Measurements from ENCODE around the gene LDHAL6B. TPM values are rescaled to one million over a fixed set of nuclear protein-coding genes. Genes with fewer than 3 reads are reported as not detected.

The LDHAL6B gene
- total and polyA plus RNA-seq, 7 donors: not detected

GRCh38 chr15:59237924-59238331, 31.3 kb downstream of the LDHAL6B start:
- peaks cover 0 to 3% (median under 1%) of the 10 kb centered on the region in 4 donors for H3K4me1 ChIP-seq
- H3K36me3 ChIP-seq: no peaks in the 10 kb centered on the region
- DNase-seq: no peak
- no peaks in the 10 kb centered on the region for H3K9me3 ChIP-seq
- TF ChIP-seq EP300 (IDR thresholded peaks at IDR 0.05) (no peak), POLR2A (IDR thresholded peaks at IDR 0.05) (no peak), POLR2AphosphoS5 (IDR thresholded peaks at IDR 0.05) (no peak)
- TF ChIP-seq, protein P1, sequence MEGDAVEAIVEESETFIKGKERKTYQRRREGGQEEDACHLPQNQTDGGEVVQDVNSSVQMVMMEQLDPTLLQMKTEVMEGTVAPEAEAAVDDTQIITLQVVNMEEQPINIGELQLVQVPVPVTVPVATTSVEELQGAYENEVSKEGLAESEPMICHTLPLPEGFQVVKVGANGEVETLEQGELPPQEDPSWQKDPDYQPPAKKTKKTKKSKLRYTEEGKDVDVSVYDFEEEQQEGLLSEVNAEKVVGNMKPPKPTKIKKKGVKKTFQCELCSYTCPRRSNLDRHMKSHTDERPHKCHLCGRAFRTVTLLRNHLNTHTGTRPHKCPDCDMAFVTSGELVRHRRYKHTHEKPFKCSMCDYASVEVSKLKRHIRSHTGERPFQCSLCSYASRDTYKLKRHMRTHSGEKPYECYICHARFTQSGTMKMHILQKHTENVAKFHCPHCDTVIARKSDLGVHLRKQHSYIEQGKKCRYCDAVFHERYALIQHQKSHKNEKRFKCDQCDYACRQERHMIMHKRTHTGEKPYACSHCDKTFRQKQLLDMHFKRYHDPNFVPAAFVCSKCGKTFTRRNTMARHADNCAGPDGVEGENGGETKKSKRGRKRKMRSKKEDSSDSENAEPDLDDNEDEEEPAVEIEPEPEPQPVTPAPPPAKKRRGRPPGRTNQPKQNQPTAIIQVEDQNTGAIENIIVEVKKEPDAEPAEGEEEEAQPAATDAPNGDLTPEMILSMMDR (IDR thresholded peaks at IDR 0.05): no peak
- H3K27me3 ChIP-seq: no peaks in the 10 kb centered on the region
- H3K4me3 ChIP-seq: no peak overlapping the region
- 66 to 82% methylated on average over 5 of the region's 5 CpGs for WGBS, 2 donors
- intact Hi-C loops (cut with DNase I): no loop called here
- no peak overlapping the region for H3K27ac ChIP-seq

DNA sequence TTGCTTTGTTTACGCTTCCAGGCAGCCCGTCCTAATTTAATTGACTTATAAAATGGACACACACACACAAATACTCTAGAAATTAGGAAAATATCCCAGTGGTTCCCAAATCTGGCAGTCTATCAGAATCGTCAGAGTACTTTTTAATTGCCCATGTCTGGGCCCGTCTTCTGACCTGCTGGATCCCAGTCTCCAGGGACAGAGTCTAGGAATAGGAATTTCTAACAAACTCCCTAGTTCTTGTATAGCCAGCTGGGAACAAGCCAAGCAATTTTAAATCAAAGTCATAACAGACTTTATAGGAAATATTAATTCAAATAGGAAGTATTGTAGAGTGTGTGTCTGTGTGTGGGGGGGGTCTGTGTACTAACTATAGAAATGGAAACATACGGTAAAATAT, 33.4 kb downstream of the LDHAL6B start:
- no peak overlapping the region for H3K4me3 ChIP-seq
- TF ChIP-seq POLR2AphosphoS5 (IDR thresholded peaks at IDR 0.05) (no peak), EP300 (IDR thresholded peaks at IDR 0.05) (no peak), POLR2A (IDR thresholded peaks at IDR 0.05) (no peak)
- TF ChIP-seq, protein P1 (IDR thresholded peaks at IDR 0.05): no peak
- no peak for DNase-seq
- no peaks in the 10 kb centered on the region for H3K36me3 ChIP-seq
- H3K27me3 ChIP-seq: no peaks in the 10 kb centered on the region
- intact Hi-C loops (cut with DNase I): no loop called here
- WGBS, 2 donors: 67 to 70% methylated on average over 5 of the region's 5 CpGs
- peaks cover 0 to 3% (median 0%) of the 10 kb centered on the region in 4 donors for H3K4me1 ChIP-seq
- H3K9me3 ChIP-seq: no peaks in the 10 kb centered on the region
- H3K27ac ChIP-seq: no peak overlapping the region

DNA sequence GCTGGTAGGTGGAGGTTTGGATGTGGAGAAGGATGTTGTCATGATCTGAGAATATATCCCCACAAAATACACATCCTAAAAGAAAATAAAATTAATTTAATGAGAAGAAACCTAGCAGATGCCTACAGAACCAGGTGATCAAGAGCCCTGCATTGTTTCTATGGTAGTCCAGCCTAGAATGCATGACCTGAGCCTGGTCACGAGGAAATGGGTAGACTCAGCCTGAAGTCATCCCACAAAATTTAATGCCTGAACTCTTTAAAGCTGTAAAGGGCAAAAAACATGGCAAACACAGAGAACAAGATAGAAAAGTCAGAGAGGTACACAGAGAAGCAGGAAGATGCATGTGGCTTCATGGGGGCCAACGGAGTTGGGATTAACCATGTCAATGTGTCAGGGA, 36.0 kb downstream of the LDHAL6B start:
- no peaks in the 10 kb centered on the region for H3K27me3 ChIP-seq
- H3K36me3 ChIP-seq: no peaks in the 10 kb centered on the region
- H3K27ac ChIP-seq: no peak overlapping the region
- no peak for DNase-seq
- H3K9me3 ChIP-seq: no peaks in the 10 kb centered on the region
- 94 to 95% methylated on average over 2 of the region's 2 CpGs for WGBS, 2 donors
- intact Hi-C loops (cut with DNase I): no loop called here
- no peak overlapping the region for H3K4me3 ChIP-seq
- no peak for TF ChIP-seq EP300 (IDR thresholded peaks at IDR 0.05)
- no peak for TF ChIP-seq POLR2AphosphoS5 (IDR thresholded peaks at IDR 0.05)
- TF ChIP-seq, protein P1 (IDR thresholded peaks at IDR 0.05): no peak
- TF ChIP-seq POLR2A (IDR thresholded peaks at IDR 0.05): no peak
- H3K4me1 ChIP-seq: no peaks in the 10 kb centered on the region

DNA sequence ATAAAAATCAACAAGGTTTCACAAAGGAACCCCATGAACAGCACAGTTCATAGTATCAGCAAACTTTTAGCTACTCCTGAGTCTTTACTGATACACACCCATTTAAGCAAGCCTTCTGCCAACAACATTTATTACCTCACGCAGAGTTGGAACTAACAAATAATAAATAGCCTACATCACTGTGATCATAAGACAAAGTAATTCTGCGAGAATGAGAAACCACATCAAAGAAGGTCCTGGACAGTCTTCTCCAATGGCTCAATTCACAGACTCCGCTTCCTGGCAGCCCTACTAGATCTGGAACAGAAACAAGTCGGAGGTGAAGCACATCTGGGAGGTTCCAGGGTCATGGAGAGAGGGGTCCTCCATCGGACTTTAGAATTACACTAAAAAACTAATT, 37.0 kb downstream of the LDHAL6B start:
- DNase-seq: no peak

More for the DNA sequence above, 37.0 kb downstream of the LDHAL6B start:
- Histone ChIP-seq H3K4me1 (no peaks in the 10 kb centered on the region), H3K4me3 (no peak overlapping the region), H3K27ac (no peak overlapping the region), H3K9me3 (no peaks in the 10 kb centered on the region), H3K27me3 (no peaks in the 10 kb centered on the region), H3K36me3 (no peaks in the 10 kb centered on the region)
- TF ChIP-seq EP300 (IDR thresholded peaks at IDR 0.05) (no peak), POLR2A (IDR thresholded peaks at IDR 0.05) (no peak), POLR2AphosphoS5 (IDR thresholded peaks at IDR 0.05) (no peak)
- TF ChIP-seq, protein P1 (IDR thresholded peaks at IDR 0.05): no peak
- 43 to 83% methylated on average over 5 of the region's 5 CpGs for WGBS, 2 donors
- intact Hi-C loops (cut with DNase I): no loop called here
